ENCODE results near the gene KRT84. TPM values are rescaled to one million over a fixed set of nuclear protein-coding genes. Genes with fewer than 3 reads are reported as not detected.

Gene KRT84
- total and polyA plus RNA-seq, 10 of the 15 experiments (the other 5 are each of a cell fraction or from before 2014, with no cell fraction given): not detected

- TF ChIP-seq PKNOX1 (IDR thresholded peaks at IDR 0.05) (no peak), IRF3 (IDR thresholded peaks at IDR 0.05) (no peak), POLR2AphosphoS2 (IDR thresholded peaks at IDR 0.05; ENCODE audit: low read depth, low read length) (no peak), NR2C2 (IDR thresholded peaks at IDR 0.05; ENCODE audit: borderline replicate concordance, control insufficient read depth, insufficient read length, low read depth) (no peak)
- TF ChIP-seq, protein P1, sequence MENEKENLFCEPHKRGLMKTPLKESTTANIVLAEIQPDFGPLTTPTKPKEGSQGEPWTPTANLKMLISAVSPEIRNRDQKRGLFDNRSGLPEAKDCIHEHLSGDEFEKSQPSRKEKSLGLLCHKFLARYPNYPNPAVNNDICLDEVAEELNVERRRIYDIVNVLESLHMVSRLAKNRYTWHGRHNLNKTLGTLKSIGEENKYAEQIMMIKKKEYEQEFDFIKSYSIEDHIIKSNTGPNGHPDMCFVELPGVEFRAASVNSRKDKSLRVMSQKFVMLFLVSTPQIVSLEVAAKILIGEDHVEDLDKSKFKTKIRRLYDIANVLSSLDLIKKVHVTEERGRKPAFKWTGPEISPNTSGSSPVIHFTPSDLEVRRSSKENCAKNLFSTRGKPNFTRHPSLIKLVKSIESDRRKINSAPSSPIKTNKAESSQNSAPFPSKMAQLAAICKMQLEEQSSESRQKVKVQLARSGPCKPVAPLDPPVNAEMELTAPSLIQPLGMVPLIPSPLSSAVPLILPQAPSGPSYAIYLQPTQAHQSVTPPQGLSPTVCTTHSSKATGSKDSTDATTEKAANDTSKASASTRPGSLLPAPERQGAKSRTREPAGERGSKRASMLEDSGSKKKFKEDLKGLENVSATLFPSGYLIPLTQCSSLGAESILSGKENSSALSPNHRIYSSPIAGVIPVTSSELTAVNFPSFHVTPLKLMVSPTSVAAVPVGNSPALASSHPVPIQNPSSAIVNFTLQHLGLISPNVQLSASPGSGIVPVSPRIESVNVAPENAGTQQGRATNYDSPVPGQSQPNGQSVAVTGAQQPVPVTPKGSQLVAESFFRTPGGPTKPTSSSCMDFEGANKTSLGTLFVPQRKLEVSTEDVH (IDR thresholded peaks at IDR 0.05; ENCODE audit: low read depth, partially characterized antibody): no peak
Observed at GRCh38 chr12:52423035-52423434, 37.6 kb upstream of the KRT84 start (continued).

GRCh38 chr12:52419656-52420055, 34.2 kb upstream of the KRT84 start:
- Histone ChIP-seq H4K20me1 (ENCODE audit: control insufficient read depth, insufficient read depth) (no peaks in the 10 kb centered on the region), H3K36me3 (ENCODE audit: control insufficient read depth in 2 of 2, insufficient read depth in 2 of 2, low read length in 1 of 2) (no peaks in the 10 kb centered on the region), H3K79me2 (ENCODE audit: control insufficient read depth, insufficient read depth, low read length) (no peaks in the 10 kb centered on the region), H3K27ac (ENCODE audit: control insufficient read depth, insufficient read depth) (no peak overlapping the region), H3K4me1 (ENCODE audit: control insufficient read depth, insufficient read depth, low read length) (no peaks in the 10 kb centered on the region), H3K4me3 (no peak overlapping the region), H3K9ac (ENCODE audit: control insufficient read depth, insufficient read depth, low read length) (no peak overlapping the region), H3K27me3 (replicated peaks in 1 of 2; ENCODE audit: control insufficient read depth in 2 of 2, insufficient read depth in 2 of 2, low read length in 1 of 2) (peaks cover under 1 to 4% of the 10 kb centered on the region in 2 experiments; a peak in 3 of 4 replicates), H3K9me3 (replicated peaks; ENCODE audit: control insufficient read depth, insufficient read depth, low read length) (no peaks in the 10 kb centered on the region), H3K4me2 (ENCODE audit: control insufficient read depth, insufficient read depth) (no peak overlapping the region), H2AFZ (ENCODE audit: control insufficient read depth, low read depth, low read length) (no peak overlapping the region)
- intact Hi-C loops (cut with micrococcal nuclease; ENCODE audit: unreplicated experiment): no loop called here
- SMC1A ChIA-PET (ENCODE audit: uncharacterized antibody, unreplicated experiment): no interaction called here
- POLR2A ChIA-PET: no interaction called here
- CTCF ChIA-PET: no interaction called here
- no TSS peak for BruUV-seq (replicated peaks)
- no peak for FAIRE-seq
- DNase-seq (ENCODE audit: low read depth, low spot score): no peak
- ATAC-seq: no peak
- RAD21 ChIA-PET (ENCODE audit: unreplicated experiment): no interaction called here
- 0% methylated on average over 1 of the region's 1 CpG for WGBS (ENCODE audit: insufficient coverage, insufficient replicate concordance, low lambda C conversion rate, missing lambda C conversion rate)
- in situ Hi-C loops (cut with MboI): no loop called here
- no peak for TF ChIP-seq FOXK2 (IDR thresholded peaks at IDR 0.05)
- no peak for TF ChIP-seq HCFC1 (IDR thresholded peaks at IDR 0.05; ENCODE audit: low read length)
- no peak for TF ChIP-seq POLR2A (IDR thresholded peaks at IDR 0.05; ENCODE audit: low read depth, low read length)
- no peak for TF ChIP-seq HSF1 (IDR thresholded peaks at IDR 0.05; ENCODE audit: low read depth, low read length)
- no peak for TF ChIP-seq BACH1 (IDR thresholded peaks at IDR 0.05; ENCODE audit: borderline replicate concordance)
- no peak for TF ChIP-seq CEBPZ (IDR thresholded peaks at IDR 0.05; ENCODE audit: low read depth, low read length)
- TF ChIP-seq BCL3 (IDR thresholded peaks at IDR 0.05; ENCODE audit: borderline replicate concordance, insufficient read depth, low read depth, low read length, poor library complexity, severe bottlenecking): no peak

Measured in GM12878 (cell line).